ENCODE data around the gene EXOC1. TPM values are rescaled to one million over a fixed set of nuclear protein-coding genes. Genes with fewer than 3 reads are reported as not detected.

The EXOC1 gene
- total and polyA plus RNA-seq, 2 experiments from 2014 or later, result 13.4 to 22.2 TPM

DNA sequence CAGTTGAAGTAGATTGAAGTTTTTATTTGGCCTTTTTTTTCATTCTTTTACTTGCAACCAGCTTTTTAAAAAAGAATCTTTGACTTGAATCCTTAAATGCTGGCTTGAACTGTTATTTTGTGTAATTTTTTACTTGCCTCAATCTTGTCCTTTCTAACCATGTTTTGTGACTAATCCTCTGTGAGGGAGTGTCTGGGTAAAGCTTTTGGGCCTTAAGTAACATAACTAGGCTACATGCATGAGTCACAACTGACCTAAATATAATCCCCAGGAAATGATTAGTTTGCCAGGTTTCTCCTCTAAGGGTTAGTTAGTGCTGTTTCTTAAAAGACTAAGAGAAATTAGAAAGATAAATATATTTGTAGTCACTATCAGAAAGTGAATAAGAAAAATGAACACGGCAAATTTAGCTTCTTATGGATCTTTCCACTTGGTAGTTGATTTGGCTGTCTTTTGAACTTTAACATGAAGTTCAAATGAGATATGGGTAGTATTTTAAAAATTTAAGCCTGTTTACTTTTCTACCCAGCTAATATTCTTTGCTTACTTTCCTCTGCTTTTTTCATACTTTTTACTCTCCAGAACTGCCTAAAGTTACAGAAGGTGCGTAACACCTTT lies 13.0 kb downstream of the EXOC1 start (continued):
- TF ChIP-seq, protein P1, sequence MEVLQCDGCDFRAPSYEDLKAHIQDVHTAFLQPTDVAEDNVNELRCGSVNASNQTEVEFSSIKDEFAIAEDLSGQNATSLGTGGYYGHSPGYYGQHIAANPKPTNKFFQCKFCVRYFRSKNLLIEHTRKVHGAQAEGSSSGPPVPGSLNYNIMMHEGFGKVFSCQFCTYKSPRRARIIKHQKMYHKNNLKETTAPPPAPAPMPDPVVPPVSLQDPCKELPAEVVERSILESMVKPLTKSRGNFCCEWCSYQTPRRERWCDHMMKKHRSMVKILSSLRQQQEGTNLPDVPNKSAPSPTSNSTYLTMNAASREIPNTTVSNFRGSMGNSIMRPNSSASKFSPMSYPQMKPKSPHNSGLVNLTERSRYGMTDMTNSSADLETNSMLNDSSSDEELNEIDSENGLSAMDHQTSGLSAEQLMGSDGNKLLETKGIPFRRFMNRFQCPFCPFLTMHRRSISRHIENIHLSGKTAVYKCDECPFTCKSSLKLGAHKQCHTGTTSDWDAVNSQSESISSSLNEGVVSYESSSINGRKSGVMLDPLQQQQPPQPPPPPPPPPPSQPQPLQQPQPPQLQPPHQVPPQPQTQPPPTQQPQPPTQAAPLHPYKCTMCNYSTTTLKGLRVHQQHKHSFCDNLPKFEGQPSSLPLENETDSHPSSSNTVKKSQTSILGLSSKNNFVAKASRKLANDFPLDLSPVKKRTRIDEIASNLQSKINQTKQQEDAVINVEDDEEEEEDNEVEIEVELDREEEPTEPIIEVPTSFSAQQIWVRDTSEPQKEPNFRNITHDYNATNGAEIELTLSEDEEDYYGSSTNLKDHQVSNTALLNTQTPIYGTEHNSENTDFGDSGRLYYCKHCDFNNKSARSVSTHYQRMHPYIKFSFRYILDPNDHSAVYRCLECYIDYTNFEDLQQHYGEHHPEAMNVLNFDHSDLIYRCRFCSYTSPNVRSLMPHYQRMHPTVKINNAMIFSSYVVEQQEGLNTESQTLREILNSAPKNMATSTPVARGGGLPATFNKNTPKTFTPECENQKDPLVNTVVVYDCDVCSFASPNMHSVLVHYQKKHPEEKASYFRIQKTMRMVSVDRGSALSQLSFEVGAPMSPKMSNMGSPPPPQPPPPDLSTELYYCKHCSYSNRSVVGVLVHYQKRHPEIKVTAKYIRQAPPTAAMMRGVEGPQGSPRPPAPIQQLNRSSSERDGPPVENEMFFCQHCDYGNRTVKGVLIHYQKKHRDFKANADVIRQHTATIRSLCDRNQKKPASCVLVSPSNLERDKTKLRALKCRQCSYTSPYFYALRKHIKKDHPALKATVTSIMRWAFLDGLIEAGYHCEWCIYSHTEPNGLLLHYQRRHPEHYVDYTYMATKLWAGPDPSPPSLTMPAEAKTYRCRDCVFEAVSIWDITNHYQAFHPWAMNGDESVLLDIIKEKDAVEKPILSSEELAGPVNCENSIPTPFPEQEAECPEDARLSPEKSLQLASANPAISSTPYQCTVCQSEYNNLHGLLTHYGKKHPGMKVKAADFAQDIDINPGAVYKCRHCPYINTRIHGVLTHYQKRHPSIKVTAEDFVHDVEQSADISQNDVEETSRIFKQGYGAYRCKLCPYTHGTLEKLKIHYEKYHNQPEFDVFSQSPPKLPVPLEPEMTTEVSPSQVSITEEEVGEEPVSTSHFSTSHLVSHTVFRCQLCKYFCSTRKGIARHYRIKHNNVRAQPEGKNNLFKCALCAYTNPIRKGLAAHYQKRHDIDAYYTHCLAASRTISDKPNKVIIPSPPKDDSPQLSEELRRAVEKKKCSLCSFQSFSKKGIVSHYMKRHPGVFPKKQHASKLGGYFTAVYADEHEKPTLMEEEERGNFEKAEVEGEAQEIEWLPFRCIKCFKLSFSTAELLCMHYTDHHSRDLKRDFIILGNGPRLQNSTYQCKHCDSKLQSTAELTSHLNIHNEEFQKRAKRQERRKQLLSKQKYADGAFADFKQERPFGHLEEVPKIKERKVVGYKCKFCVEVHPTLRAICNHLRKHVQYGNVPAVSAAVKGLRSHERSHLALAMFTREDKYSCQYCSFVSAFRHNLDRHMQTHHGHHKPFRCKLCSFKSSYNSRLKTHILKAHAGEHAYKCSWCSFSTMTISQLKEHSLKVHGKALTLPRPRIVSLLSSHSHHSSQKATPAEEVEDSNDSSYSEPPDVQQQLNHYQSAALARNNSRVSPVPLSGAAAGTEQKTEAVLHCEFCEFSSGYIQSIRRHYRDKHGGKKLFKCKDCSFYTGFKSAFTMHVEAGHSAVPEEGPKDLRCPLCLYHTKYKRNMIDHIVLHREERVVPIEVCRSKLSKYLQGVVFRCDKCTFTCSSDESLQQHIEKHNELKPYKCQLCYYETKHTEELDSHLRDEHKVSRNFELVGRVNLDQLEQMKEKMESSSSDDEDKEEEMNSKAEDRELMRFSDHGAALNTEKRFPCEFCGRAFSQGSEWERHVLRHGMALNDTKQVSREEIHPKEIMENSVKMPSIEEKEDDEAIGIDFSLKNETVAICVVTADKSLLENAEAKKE (CRISPR knock-in tag; IDR thresholded peaks at IDR 0.05), result no peak
- TF ChIP-seq ZNF331 (CRISPR knock-in tag; IDR thresholded peaks at IDR 0.05; ENCODE audit: low read depth), result no peak
- TF ChIP-seq, protein P2, sequence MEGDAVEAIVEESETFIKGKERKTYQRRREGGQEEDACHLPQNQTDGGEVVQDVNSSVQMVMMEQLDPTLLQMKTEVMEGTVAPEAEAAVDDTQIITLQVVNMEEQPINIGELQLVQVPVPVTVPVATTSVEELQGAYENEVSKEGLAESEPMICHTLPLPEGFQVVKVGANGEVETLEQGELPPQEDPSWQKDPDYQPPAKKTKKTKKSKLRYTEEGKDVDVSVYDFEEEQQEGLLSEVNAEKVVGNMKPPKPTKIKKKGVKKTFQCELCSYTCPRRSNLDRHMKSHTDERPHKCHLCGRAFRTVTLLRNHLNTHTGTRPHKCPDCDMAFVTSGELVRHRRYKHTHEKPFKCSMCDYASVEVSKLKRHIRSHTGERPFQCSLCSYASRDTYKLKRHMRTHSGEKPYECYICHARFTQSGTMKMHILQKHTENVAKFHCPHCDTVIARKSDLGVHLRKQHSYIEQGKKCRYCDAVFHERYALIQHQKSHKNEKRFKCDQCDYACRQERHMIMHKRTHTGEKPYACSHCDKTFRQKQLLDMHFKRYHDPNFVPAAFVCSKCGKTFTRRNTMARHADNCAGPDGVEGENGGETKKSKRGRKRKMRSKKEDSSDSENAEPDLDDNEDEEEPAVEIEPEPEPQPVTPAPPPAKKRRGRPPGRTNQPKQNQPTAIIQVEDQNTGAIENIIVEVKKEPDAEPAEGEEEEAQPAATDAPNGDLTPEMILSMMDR (conservative IDR thresholded peaks at IDR 0.05; ENCODE audit: low read depth in 2 of 2), result no peak
- TF ChIP-seq NANOG (IDR thresholded peaks at IDR 0.05; ENCODE audit: borderline replicate concordance), result no peak
- TF ChIP-seq, protein P3, sequence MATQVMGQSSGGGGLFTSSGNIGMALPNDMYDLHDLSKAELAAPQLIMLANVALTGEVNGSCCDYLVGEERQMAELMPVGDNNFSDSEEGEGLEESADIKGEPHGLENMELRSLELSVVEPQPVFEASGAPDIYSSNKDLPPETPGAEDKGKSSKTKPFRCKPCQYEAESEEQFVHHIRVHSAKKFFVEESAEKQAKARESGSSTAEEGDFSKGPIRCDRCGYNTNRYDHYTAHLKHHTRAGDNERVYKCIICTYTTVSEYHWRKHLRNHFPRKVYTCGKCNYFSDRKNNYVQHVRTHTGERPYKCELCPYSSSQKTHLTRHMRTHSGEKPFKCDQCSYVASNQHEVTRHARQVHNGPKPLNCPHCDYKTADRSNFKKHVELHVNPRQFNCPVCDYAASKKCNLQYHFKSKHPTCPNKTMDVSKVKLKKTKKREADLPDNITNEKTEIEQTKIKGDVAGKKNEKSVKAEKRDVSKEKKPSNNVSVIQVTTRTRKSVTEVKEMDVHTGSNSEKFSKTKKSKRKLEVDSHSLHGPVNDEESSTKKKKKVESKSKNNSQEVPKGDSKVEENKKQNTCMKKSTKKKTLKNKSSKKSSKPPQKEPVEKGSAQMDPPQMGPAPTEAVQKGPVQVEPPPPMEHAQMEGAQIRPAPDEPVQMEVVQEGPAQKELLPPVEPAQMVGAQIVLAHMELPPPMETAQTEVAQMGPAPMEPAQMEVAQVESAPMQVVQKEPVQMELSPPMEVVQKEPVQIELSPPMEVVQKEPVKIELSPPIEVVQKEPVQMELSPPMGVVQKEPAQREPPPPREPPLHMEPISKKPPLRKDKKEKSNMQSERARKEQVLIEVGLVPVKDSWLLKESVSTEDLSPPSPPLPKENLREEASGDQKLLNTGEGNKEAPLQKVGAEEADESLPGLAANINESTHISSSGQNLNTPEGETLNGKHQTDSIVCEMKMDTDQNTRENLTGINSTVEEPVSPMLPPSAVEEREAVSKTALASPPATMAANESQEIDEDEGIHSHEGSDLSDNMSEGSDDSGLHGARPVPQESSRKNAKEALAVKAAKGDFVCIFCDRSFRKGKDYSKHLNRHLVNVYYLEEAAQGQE (IDR thresholded peaks at IDR 0.05; ENCODE audit: unreplicated experiment), result no peak
- TF ChIP-seq STAT1 (IDR thresholded peaks at IDR 0.05; ENCODE audit: unreplicated experiment), result no peak
